Measurements from ENCODE around the gene TRIM67. TPM values are rescaled to one million over a fixed set of nuclear protein-coding genes. Genes with fewer than 3 reads are reported as not detected.

Gene TRIM67
- total and polyA plus RNA-seq, 9 of the 15 experiments (the other 6 are each of a cell fraction or from before 2014, with no cell fraction given) = 0.04 to 0.60 (median 0.31) TPM

DNA sequence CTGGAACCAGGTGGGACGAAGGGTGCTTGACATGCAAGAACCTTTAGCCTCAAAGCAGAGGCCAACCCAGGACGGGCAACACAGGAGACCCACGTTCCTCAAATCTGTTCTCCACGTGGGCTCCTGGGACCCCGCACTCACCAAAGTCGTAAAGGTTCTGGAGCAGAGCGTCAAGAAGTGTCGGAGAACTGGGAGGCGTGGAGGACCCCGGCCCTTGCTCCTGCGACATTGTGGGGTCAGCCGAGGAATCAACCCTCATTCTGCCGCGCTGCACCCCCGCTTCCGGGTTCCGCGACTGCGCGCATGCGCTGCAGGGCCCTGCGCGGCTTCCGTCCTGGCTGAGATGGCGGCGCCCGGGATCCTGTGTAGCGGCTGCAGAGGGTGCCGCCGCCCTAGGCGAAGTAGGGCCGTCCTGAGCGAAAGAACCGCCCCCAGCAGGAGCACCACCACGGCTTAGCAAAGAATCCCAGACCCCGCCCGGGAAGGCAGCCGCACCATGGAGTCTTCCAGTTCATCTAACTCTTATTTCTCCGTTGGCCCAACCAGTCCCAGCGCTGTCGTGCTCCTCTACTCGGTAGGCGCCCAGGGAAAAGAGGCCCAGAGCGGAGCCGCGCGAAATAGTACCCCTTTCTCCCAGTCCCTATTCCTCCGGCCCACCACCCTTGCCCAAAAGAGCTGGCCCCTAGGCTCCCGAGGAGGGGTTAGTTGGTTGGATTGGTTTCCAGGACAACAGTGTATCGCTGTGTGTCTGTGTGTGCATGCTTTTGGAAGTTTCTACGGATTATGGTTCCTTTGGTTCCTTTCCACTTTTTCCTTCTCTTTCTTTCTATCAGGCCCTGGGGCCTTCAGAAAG is 79.3 kb downstream of the TRIM67 start, which contains the start of gene GNPAT (continued):
- TF ChIP-seq ZNF24 (IDR thresholded peaks at IDR 0.05) = no peak
- no peak for TF ChIP-seq PURB (CRISPR knock-in tag; IDR thresholded peaks at IDR 0.05; ENCODE audit: low read depth)
- TF ChIP-seq SMAD4 (CRISPR knock-in tag; conservative IDR thresholded peaks at IDR 0.05) = no peak; the same call in 1 of the 2 replicates
- no peak for TF ChIP-seq MECOM (CRISPR knock-in tag; IDR thresholded peaks at IDR 0.05)
- no peak for TF ChIP-seq FOXM1 (IDR thresholded peaks at IDR 0.05; ENCODE audit: low read depth)
- peak; percentile 75; the same call in 1 of the 2 replicates for TF ChIP-seq FOXM1 (CRISPR knock-in tag; IDR thresholded peaks at IDR 0.05; ENCODE audit: low read depth)
- TF ChIP-seq ZNF174 (CRISPR knock-in tag; IDR thresholded peaks at IDR 0.05) = no peak
- TF ChIP-seq MYBL2 (IDR thresholded peaks at IDR 0.05; ENCODE audit: low read depth) = no peak
- TF ChIP-seq MYBL2 (CRISPR knock-in tag; IDR thresholded peaks at IDR 0.05; ENCODE audit: borderline replicate concordance) = no peak
- TF ChIP-seq PTRF (tag; IDR thresholded peaks at IDR 0.05) = no peak
- no peak for TF ChIP-seq PPARD (CRISPR knock-in tag; IDR thresholded peaks at IDR 0.05)
- 0 out of 2 replicates have a peak, but pooled peaks have one; percentile 5 for TF ChIP-seq CBFA2T3 (IDR thresholded peaks at IDR 0.05)
- TF ChIP-seq, protein P1, sequence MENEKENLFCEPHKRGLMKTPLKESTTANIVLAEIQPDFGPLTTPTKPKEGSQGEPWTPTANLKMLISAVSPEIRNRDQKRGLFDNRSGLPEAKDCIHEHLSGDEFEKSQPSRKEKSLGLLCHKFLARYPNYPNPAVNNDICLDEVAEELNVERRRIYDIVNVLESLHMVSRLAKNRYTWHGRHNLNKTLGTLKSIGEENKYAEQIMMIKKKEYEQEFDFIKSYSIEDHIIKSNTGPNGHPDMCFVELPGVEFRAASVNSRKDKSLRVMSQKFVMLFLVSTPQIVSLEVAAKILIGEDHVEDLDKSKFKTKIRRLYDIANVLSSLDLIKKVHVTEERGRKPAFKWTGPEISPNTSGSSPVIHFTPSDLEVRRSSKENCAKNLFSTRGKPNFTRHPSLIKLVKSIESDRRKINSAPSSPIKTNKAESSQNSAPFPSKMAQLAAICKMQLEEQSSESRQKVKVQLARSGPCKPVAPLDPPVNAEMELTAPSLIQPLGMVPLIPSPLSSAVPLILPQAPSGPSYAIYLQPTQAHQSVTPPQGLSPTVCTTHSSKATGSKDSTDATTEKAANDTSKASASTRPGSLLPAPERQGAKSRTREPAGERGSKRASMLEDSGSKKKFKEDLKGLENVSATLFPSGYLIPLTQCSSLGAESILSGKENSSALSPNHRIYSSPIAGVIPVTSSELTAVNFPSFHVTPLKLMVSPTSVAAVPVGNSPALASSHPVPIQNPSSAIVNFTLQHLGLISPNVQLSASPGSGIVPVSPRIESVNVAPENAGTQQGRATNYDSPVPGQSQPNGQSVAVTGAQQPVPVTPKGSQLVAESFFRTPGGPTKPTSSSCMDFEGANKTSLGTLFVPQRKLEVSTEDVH (IDR thresholded peaks at IDR 0.05; ENCODE audit: low read depth, partially characterized antibody) = peak; percentile 84
- TF ChIP-seq, protein P2, sequence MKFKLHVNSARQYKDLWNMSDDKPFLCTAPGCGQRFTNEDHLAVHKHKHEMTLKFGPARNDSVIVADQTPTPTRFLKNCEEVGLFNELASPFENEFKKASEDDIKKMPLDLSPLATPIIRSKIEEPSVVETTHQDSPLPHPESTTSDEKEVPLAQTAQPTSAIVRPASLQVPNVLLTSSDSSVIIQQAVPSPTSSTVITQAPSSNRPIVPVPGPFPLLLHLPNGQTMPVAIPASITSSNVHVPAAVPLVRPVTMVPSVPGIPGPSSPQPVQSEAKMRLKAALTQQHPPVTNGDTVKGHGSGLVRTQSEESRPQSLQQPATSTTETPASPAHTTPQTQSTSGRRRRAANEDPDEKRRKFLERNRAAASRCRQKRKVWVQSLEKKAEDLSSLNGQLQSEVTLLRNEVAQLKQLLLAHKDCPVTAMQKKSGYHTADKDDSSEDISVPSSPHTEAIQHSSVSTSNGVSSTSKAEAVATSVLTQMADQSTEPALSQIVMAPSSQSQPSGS (CRISPR knock-in tag; IDR thresholded peaks at IDR 0.05) = no peak
- TF ChIP-seq, protein P3, sequence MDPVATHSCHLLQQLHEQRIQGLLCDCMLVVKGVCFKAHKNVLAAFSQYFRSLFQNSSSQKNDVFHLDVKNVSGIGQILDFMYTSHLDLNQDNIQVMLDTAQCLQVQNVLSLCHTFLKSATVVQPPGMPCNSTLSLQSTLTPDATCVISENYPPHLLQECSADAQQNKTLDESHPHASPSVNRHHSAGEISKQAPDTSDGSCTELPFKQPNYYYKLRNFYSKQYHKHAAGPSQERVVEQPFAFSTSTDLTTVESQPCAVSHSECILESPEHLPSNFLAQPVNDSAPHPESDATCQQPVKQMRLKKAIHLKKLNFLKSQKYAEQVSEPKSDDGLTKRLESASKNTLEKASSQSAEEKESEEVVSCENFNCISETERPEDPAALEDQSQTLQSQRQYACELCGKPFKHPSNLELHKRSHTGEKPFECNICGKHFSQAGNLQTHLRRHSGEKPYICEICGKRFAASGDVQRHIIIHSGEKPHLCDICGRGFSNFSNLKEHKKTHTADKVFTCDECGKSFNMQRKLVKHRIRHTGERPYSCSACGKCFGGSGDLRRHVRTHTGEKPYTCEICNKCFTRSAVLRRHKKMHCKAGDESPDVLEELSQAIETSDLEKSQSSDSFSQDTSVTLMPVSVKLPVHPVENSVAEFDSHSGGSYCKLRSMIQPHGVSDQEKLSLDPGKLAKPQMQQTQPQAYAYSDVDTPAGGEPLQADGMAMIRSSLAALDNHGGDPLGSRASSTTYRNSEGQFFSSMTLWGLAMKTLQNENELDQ (CRISPR knock-in tag; IDR thresholded peaks at IDR 0.05; ENCODE audit: borderline replicate concordance) = peak; percentile 84; the same call in 1 of the 2 replicates
- peak; percentile 98 for TF ChIP-seq ELF4 (CRISPR knock-in tag; IDR thresholded peaks at IDR 0.05)
- TF ChIP-seq YY1 (IDR thresholded peaks at IDR 0.05; ENCODE audit: borderline replicate concordance in 1 of 3, control insufficient read depth in 1 of 3, extremely low read depth in 1 of 3, insufficient read depth in 3 of 3, insufficient read length in 1 of 3, insufficient replicate concordance in 2 of 3, low read depth in 1 of 3, low read length in 2 of 3) = peak; percentile 78 to 98 (median 95)
- TF ChIP-seq SRSF7 (optimal IDR thresholded peaks at IDR 0.05; ENCODE audit: low read depth, low read length) = no peak
- TF ChIP-seq C11orf30 (IDR thresholded peaks at IDR 0.05; ENCODE audit: low read depth) = peak; percentile 86
- TF ChIP-seq HNRNPK (IDR thresholded peaks at IDR 0.05; ENCODE audit: low read depth, low read length, poor library complexity, severe bottlenecking) = no peak

Measured in K562 (cell line).